NCI-H345 (cell line): ENCODE data around the gene MAZ.
A peak's percentile ranks its signal among the peaks of the same experiment; 100 is the strongest.
"Not testable (repeated sequence)": the region's sequence is repeated elsewhere in the genome, so short reads cannot be mapped to it uniquely, and the experiment has no call there.

ENCODE experiments used
- DNase-seq: peaks from one replicate; lab custom pipeline; 2025; lab: John Stamatoyannopoulos, UW

MAZ gene

DNA sequence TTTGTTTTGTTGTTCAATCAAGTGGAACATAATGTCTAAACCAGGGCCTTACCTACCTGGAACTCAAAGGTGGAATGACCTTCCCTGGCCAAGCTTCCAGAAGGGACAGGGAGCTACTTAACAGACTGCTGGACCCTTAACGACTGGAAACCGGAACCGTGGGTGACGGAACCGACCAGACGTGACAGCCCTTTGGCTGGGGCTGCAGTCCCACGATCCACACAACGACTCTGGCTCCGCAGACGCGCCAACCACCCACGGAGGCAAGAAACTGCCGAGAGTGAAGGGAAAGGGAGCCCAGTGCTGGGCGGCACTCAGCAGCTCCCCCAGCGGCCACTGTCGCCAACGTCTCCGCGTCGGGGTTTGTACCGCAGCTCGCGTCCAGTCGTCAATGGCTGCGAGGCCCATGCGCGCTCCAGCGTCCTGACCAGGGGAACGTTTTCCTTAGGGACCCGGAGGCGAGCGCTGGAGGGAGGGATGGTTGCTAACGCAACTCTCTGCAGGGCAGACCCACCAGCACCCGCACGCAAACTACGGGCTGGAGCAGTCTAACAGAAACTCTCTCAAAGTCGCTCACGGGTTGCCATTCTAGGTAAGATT lies 21.3 kb upstream of the MAZ start:
- no peak for DNase-seq

GRCh38 chr16:29787155-29787554 lies 19.2 kb upstream of the MAZ start:
- not testable (repeated sequence) for DNase-seq

- no peak for DNase-seq
Measured at GRCh38 chr16:29789775-29790182, 16.6 kb upstream of the MAZ start.

DNA sequence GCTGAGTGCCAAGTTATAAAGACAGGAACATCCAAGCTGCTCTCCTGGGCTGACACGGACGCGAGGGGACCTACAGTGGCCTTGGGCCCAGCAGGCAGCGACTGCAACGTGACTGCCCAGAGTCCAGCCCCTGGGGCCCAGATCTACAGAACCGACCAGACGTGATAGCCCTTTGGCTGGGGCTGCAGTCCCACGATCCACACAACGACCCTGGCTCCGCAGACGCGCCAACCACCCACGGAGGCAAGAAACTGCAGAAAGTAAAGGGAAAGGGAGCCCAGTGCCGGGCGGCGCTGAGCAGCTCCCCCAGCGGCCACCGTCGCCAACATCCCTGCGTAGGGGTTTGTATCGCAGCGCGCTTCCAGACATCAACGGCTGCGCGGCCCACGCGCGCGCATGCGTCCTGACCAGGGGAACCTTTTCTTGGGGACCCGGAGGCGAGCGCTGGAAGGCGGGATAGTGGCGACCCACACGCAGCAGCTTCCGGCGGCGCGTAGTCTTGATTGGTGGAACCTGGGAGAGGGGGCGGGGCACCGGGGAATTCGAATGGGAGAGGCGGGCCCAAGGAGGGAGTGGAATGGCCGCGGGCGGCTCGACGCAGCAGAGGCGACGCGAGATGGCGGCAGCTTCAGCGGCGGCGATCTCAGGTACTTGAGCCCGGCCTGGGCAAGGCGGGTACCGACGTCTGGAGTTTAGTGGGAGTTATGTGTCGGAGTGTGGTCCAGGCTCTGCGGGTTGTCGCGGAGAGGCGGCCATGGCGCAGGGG lies 16.0 kb upstream of the MAZ start, which contains the start of gene KIF22:
Gene KIF22 (plus strand): TSS at position 569 of the 766 bp plus-strand sequence. CDS start 9 bp downstream, at position 578.
- DNase-seq: peak; percentile 100

GRCh38 chr16:29790949-29791844 lies 15.1 kb upstream of the MAZ start:
- no peak for DNase-seq

DNA sequence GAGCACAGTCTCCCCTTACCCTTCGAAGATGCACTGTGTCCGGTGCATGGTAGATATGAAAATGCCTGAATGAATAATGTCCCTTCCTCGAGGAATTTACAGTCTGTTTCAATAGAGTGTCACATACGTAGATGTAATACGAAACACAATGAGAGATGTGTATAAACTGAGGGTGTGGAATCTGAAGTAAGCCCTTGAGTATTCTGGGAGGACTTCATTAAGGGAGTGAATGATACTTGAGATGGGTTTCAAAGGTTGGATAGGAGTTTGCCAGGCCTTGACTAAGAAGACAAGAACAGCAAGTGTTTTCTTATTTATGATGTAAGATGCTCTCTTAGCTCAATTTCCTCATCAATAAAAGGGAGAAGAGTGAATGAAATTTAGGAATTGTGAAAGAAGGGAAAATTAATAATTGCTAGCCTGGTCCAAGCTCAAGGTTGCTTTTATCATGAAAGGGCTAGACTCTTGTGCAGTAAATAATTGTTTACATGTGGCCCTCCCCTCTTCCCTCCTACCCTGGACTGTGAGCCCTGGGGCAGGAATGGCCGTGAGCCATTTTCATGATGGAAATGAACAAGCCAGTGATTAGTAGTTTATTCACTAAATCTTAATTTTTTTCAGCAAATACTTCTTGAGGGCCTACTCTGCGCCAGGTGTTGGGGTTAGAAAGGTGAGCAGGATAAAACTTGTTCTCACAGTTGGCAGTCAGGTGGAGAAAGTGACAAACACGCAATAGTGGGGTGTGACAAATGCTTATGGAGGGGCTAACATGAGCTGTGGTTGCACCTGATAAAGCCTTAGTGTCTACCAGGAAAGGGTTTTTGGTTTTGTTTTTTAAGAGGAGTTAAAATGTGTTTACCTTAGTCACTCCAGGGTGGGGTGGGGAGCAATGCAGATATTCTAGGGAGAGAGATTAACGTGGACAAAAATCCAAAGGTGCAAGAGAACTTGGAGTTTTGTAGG lies 14.2 kb upstream of the MAZ start:
- DNase-seq: no peak

DNA sequence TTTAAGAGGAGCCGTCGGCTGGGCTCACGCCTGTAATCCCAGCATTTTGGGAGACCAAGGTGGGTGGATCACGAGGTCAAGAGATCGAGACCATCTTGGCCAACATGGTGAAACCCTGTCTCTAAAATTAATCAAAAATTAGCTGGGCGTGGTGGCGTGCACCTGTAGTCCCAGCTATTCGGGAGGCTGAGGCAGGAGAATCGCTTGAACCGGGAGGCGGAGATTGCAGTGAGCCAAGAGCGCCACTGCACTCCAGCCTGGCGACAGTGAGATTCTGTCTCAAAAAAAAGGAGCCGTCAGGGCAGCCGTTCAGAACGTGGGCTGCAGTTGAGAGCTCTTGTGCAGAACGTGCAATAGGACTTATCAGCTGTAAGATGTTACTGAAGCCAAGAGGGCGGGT lies 13.2 kb upstream of the MAZ start:
- DNase-seq: not testable (repeated sequence)

DNA sequence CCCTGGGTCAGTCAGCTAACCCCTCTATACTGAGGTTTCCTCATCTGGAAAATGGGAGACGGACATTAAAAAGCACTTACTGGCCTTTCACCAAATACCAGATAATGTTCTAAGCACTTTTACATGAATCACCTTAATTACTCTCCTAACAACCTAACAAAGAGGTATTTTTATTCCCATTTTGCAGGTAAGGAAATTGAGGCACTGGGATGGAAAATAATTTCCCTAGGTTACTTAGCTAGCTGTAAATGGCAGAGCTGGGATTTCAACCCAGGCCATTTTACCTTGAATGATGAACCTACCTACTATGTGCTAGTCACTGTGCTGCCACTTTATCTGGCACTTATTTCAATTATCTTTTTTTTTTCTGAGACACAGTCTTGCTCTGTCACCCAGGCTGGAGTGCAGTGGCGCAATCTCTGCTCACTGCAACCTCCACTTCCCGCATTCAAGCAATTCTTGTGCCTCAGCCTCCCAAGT lies 12.1 kb upstream of the MAZ start:
- no peak for DNase-seq

DNA sequence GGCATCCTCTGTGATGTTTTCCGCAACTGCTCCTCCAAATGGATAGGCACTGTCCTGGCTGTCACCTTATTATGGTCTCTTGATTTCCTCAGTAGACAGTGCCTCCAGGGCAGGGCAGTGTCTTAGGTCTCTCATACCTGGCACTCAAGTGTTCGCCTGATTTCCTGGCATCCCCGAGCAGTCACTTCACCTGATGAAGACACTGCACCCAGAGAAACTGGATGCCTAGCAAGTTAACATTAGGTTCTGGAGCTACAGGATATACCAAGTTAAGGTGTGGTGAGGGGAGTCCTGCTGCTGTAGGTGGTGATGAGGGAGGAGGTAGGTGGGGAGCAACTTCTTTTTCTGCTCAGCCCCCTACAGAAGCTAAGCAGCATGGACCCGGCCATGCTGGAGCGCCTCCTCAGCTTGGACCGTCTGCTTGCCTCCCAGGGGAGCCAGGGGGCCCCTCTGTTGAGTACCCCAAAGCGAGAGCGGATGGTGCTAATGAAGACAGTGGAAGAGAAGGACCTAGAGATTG lies 3.9 kb upstream of the MAZ start:
- DNase-seq: no peak

- no peak for DNase-seq
Measured at GRCh38 chr16:29804020-29804419, 2.3 kb upstream of the MAZ start.

- peak; percentile 65 for DNase-seq
Measured at GRCh38 chr16:29804455-29805231, 1.7 kb upstream of the MAZ start.

GRCh38 chr16:29805232-29806098 lies 864 bp upstream of the MAZ start:
- DNase-seq: peak; percentile 100

GRCh38 chr16:29806641-29807425 lies 504 bp downstream of the MAZ start:
- DNase-seq: peak; percentile 90

DNA sequence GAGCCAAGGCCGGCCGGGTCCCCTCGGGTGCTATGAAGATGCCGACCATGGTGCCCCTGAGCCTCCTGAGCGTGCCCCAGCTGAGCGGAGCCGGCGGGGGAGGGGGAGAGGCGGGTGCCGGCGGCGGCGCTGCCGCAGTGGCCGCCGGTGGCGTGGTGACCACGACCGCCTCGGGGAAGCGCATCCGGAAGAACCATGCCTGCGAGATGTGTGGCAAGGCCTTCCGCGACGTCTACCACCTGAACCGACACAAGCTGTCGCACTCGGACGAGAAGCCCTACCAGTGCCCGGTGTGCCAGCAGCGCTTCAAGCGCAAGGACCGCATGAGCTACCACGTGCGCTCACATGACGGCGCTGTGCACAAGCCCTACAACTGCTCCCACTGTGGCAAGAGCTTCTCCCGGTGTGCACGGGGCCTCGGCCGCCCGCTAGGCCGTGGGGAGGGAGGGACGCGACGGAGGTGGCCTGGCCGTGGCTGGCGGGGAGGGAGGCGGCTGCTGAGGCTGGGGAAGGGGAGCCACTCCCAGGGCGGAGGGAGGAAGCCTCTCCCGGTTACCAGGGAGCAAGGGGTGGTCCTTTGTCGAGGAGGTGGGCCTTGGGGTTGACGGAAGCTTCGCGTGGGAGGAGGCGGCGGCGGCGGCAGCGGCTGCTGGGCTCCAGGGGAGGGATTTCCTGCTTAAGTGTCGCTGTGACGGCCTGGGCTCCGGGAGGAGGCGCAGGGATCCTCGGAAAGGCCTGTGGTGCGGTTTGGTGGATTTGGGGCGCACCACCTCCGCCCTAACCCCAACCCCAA lies 1.3 kb downstream of the MAZ start:
- peak; percentile 89 for DNase-seq

DNA sequence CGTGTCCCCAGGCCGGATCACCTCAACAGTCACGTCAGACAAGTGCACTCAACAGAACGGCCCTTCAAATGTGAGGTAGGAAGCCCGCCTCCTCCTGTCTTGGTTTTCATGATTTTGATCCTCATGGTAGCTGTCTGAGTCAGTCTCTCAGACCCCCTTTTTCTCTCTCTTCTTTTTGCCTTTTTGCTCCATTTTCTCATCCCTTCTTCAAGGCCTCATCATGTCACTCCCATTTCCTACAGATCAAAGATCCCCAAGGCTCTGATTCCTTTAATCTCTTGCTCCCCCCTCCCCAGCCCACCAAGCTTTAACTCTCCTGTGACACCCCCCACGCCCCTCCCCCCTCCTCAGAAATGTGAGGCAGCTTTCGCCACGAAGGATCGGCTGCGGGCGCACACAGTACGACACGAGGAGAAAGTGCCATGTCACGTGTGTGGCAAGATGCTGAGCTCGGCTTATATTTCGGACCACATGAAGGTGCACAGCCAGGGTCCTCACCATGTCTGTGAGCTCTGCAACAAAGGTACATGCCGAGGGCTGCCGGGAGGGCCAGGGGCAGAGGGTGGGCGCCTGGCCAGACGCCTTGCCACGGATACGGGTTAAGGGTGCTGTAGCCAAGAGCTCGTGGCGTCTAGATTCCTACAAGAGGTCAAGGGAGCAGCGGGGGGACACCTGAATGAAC lies 2.0 kb downstream of the MAZ start:
- DNase-seq: no peak

DNA sequence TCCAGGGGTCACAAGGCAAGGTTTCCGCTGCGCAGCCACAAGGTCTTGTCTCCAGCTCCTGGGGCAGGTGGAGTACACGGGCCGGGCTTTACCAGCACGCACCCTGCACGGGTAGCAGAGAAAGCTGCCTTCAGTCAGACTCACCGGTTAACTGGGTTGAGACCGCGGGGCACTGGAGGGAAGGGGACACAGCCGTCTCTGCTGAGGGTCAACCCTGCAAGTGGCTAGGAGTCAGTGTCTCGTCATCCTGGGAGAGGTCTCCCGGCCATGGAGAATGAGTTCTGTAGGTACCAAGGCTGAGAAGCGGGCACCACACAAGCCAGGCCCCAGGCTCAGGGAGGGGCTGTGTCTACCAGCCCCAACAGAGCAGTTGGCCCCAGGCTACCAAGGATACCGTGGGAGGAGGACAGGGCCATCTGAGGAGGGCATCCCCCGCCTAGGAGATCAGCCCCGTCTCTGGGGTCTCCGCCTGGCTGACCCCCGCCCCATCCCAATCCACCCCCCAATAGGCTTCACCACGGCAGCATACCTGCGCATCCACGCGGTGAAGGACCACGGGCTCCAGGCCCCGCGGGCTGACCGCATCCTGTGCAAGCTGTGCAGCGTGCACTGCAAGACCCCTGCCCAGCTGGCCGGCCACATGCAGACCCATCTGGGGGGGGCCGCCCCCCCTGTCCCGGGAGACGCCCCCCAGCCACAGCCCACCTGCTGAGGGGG lies 2.9 kb downstream of the MAZ start:
- DNase-seq: no peak
